Measurements from ENCODE around the gene ARHGAP35. TPM values are rescaled to one million over a fixed set of nuclear protein-coding genes. Genes with fewer than 3 reads are reported as not detected.
A peak's percentile ranks its signal among the peaks of the same experiment; 100 is the strongest.

ARHGAP35 gene
- total and polyA plus RNA-seq, 2 donors (not counting 3 experiments of a cell fraction or from before 2014, with no cell fraction given) = 25.7 to 51.3 TPM

- Histone ChIP-seq H3K9ac (replicated peaks; ENCODE audit: extremely low read depth, insufficient read depth, low read length) (no peak overlapping the region), H3K36me3 (ENCODE audit: control insufficient read depth in 2 of 2, extremely low read depth in 1 of 2, insufficient read depth in 2 of 2, low read length in 2 of 2) (peaks cover 5 to 34% of the 10 kb centered on the region in 2 experiments), H3K79me2 (ENCODE audit: control insufficient read depth, insufficient read depth, low read length) (peaks cover 13% of the 10 kb centered on the region), H3K27ac (ENCODE audit: insufficient read depth, low read depth, low read length) (no peak overlapping the region), H3K4me1 (ENCODE audit: control insufficient read depth, extremely low read depth, insufficient read depth, low read length) (no peaks in the 10 kb centered on the region), H3K9me1 (replicated peaks; ENCODE audit: control insufficient read depth, extremely low read depth, insufficient read depth, low read length) (no peaks in the 10 kb centered on the region), H3K4me2 (ENCODE audit: insufficient read depth, low read length) (no peak overlapping the region), H2AFZ (ENCODE audit: low read depth, low read length) (no peak overlapping the region), H3K4me3 (replicated peaks in 1 of 3; ENCODE audit: insufficient read depth in 1 of 3, low read depth in 1 of 3, low read length in 3 of 3) (no peak overlapping the region), H3K9me3 (replicated peaks; ENCODE audit: control insufficient read depth, insufficient read depth, low read length) (no peaks in the 10 kb centered on the region), H4K20me1 (replicated peaks; ENCODE audit: control insufficient read depth, extremely low read depth, insufficient read depth, low read length) (no peaks in the 10 kb centered on the region), H3K27me3 (ENCODE audit: control insufficient read depth in 2 of 2, insufficient read depth in 2 of 2, low read length in 2 of 2) (no peaks in the 10 kb centered on the region)
- DNase-seq (ENCODE audit: low read depth, low spot score) (no peak), FAIRE-seq (no peak)
- BruUV-seq (replicated peaks) = no TSS peak
- intact Hi-C loops (cut with micrococcal nuclease) (no loop called here), dilution Hi-C loops (cut with MboI; ENCODE audit: extremely low pct_ligation_motif_present, low sequenced_read_pairs) (no loop called here)
- ChIA-PET CTCF (interaction anchor here (0.9 to 6.5 kb wide), 13 partner anchors 8 to 151 kb away, joined by 3 to 128 read pairs (median 11); partner anchors contain the start of genes AP2S1 and SLC1A5), POLR2A (no interaction called here)
- no peak for TF ChIP-seq CTCF (IDR thresholded peaks at IDR 0.05; ENCODE audit: extremely low read depth in 1 of 2, insufficient read depth in 1 of 2, low read depth in 1 of 2, low read length in 2 of 2)
- TF ChIP-seq POLR2A (IDR thresholded peaks at IDR 0.05; ENCODE audit: low read depth, low read length) = peak; percentile 15
- TF ChIP-seq EZH2 (IDR thresholded peaks at IDR 0.05; ENCODE audit: borderline replicate concordance, low read depth, low read length, severe bottlenecking) = no peak
- TF ChIP-seq POLR2AphosphoS5 (IDR thresholded peaks at IDR 0.05; ENCODE audit: insufficient read depth, low read depth, low read length) = no peak
These were observed 19.2 kb upstream of the ARHGAP35 start for GRCh38 chr19:46841458-46842083.

GRCh38 chr19:46842791-46843190 lies 18.0 kb upstream of the ARHGAP35 start:
- Histone ChIP-seq H3K9me1 (replicated peaks; ENCODE audit: control insufficient read depth, extremely low read depth, insufficient read depth, low read length) (no peaks in the 10 kb centered on the region), H2AFZ (ENCODE audit: low read depth, low read length) (no peak overlapping the region), H3K79me2 (ENCODE audit: control insufficient read depth, insufficient read depth, low read length) (peaks cover 26% of the 10 kb centered on the region), H3K27ac (ENCODE audit: insufficient read depth, low read depth, low read length) (no peak overlapping the region), H3K9ac (replicated peaks; ENCODE audit: extremely low read depth, insufficient read depth, low read length) (no peak overlapping the region), H4K20me1 (replicated peaks; ENCODE audit: control insufficient read depth, extremely low read depth, insufficient read depth, low read length) (no peaks in the 10 kb centered on the region), H3K27me3 (ENCODE audit: control insufficient read depth in 2 of 2, insufficient read depth in 2 of 2, low read length in 2 of 2) (no peaks in the 10 kb centered on the region), H3K9me3 (replicated peaks; ENCODE audit: control insufficient read depth, insufficient read depth, low read length) (no peaks in the 10 kb centered on the region), H3K4me2 (ENCODE audit: insufficient read depth, low read length) (no peak overlapping the region), H3K4me1 (ENCODE audit: control insufficient read depth, extremely low read depth, insufficient read depth, low read length) (no peaks in the 10 kb centered on the region), H3K4me3 (replicated peaks in 1 of 3; ENCODE audit: insufficient read depth in 1 of 3, low read depth in 1 of 3, low read length in 3 of 3) (no peak overlapping the region), H3K36me3 (ENCODE audit: control insufficient read depth in 2 of 2, extremely low read depth in 1 of 2, insufficient read depth in 2 of 2, low read length in 2 of 2) (peaks cover 6 to 36% of the 10 kb centered on the region in 2 experiments)
- DNase-seq (ENCODE audit: low read depth, low spot score) (no peak), FAIRE-seq (no peak)
- intact Hi-C loops (cut with micrococcal nuclease) (no loop called here), dilution Hi-C loops (cut with MboI; ENCODE audit: extremely low pct_ligation_motif_present, low sequenced_read_pairs) (no loop called here)
- ChIA-PET POLR2A (no interaction called here), CTCF (interaction anchor here (0.7 to 6.5 kb wide), 5 partner anchors 13 to 148 kb away, joined by 3 to 128 read pairs (median 56); partner anchors contain the start of gene SLC1A5)
- TF ChIP-seq POLR2A (IDR thresholded peaks at IDR 0.05; ENCODE audit: low read depth, low read length) (no peak), MYC (IDR thresholded peaks at IDR 0.05; ENCODE audit: low read depth, low read length) (no peak)
- BruUV-seq (replicated peaks) = no TSS peak
